Left lung (tissue), 10 donors: ENCODE results near the gene DPYSL5. TPM values are rescaled to one million over a fixed set of nuclear protein-coding genes. Genes with fewer than 3 reads are reported as not detected.
A peak's percentile ranks its signal among the peaks of the same experiment; 100 is the strongest.

Source experiments
- ATAC-seq: fragments of 200-7000 bp; cut with Tn5 transposase; one replicate; pipeline ENCODE4 v1.9.1; 2020; ENCODE audit warnings: moderate library complexity
- DNase-seq, 4 donors: peaks; one replicate each; pipeline ENCODE4 v3.0.0-alpha.2; 2013 to 2020
- H3K27ac ChIP-seq, 2 donors: fragments of 200-600 bp; sonication (generic) in 1 of 2; one replicate each; pipeline versions ENCODE4 v1.5.0 to v1.8.0; 2020 to 2021
- H3K27me3 ChIP-seq, 2 donors: fragments of 200-600 bp; sonication (generic) in 1 of 2; one replicate each; pipeline versions ENCODE4 v1.5.0 to v1.8.0; 2020 to 2021
- H3K36me3 ChIP-seq, 2 donors: fragments of 200-600 bp; sonication (generic) in 1 of 2; one replicate each; pipeline versions ENCODE4 v1.5.0 to v1.8.0; 2020 to 2021
- H3K4me1 ChIP-seq, 2 donors: fragments of 200-600 bp; one replicate each; pipeline ENCODE4 v1.8.0; 2021
- H3K4me3 ChIP-seq, 2 donors: fragments of 200-600 bp; sonication (generic) in 1 of 2; one replicate each; pipeline versions ENCODE4 v1.5.0 to v1.8.0; 2020 to 2021; ENCODE audit warnings: mild to moderate bottlenecking in 1 of 2
- H3K9me3 ChIP-seq, 2 donors: fragments of 200-600 bp; sonication (generic) in 1 of 2; one replicate each; pipeline versions ENCODE4 v1.5.0 to v1.8.0; 2020 to 2021
- CTCF ChIP-seq, 2 donors: fragments of 200-600 bp; sonication (generic) in 1 of 2; IDR thresholded peaks; one replicate each; pipeline versions ENCODE4 v1.5.0 to v1.8.0; 2021; ENCODE audit warnings: antibody characterized with exemption in 2 of 2
- intact Hi-C, 2 donors: fragments of 100-400 bp; cut with DNase I; formaldehyde crosslinking; loops; one replicate each; pipeline versions ENCODE4 v1.11.2 to v1.14.2; 2022
- polyA plus RNA-seq, 6 donors: library from polyadenylated mRNA; unstranded; fragments of 120-200 nt; gene quantifications; one replicate each; pipeline ENCODE4 v1.2.1, GENCODE V29; 2013; ENCODE audit not compliant: insufficient read length in 6 of 6
- total RNA-seq, 2 donors: library from RNA; stranded (reverse); fragmentation: NEBNext Ultra II Directional; extraction: Animal tissue kit (Norgen Biotek cat#: 25700); gene quantifications; one replicate each; pipeline ENCODE4 v1.2.1, GENCODE V29; 2021
- donor health status: DM: no; HTN: yes; CAD: no.
- donor health status: DM: no; HTN: no; CAD: no.

Gene DPYSL5
- total and polyA plus RNA-seq, 8 donors, result 0.07 to 0.37 (median 0.23) TPM; not detected in 2

GRCh38 chr2:26925100-26925791, 77.3 kb downstream of the DPYSL5 start:
- no peak overlapping the region for H3K27ac ChIP-seq
- H3K27me3 ChIP-seq, result peaks cover 0 to 20% of the 10 kb centered on the region in 2 donors
- intact Hi-C loops, result no loop called here
- ATAC-seq, result no peak
- H3K4me3 ChIP-seq, result no peak overlapping the region
- no peaks in the 10 kb centered on the region for H3K4me1 ChIP-seq
- no peak for TF ChIP-seq CTCF (IDR thresholded peaks at IDR 0.05)
- no peaks in the 10 kb centered on the region for H3K36me3 ChIP-seq
- peak in 1 of 4 donors; percentile 16 for DNase-seq
- H3K9me3 ChIP-seq, result no peaks in the 10 kb centered on the region

GRCh38 chr2:26927221-26927620, 79.3 kb downstream of the DPYSL5 start:
- no peak for TF ChIP-seq CTCF (IDR thresholded peaks at IDR 0.05)
- Histone ChIP-seq H3K4me3 (no peak overlapping the region), H3K9me3 (no peaks in the 10 kb centered on the region), H3K36me3 (no peaks in the 10 kb centered on the region), H3K27me3 (peaks cover 0 to 18% of the 10 kb centered on the region in 2 donors), H3K4me1 (no peaks in the 10 kb centered on the region), H3K27ac (no peak overlapping the region)
- ATAC-seq (no peak), DNase-seq (no peak)
- intact Hi-C loops, result no loop called here

- Histone ChIP-seq H3K27me3 (peaks cover 0 to 26% of the 10 kb centered on the region in 2 donors), H3K4me3 (no peak overlapping the region), H3K36me3 (no peaks in the 10 kb centered on the region), H3K27ac (no peak overlapping the region), H3K4me1 (no peaks in the 10 kb centered on the region), H3K9me3 (no peaks in the 10 kb centered on the region)
- ATAC-seq, result no peak
- intact Hi-C loops, result no loop called here
- TF ChIP-seq CTCF (IDR thresholded peaks at IDR 0.05), result no peak
- no peak for DNase-seq
These were observed 85.0 kb downstream of the DPYSL5 start for GRCh38 chr2:26932974-26933373.

GRCh38 chr2:26933431-26934334, 85.8 kb downstream of the DPYSL5 start:
- Histone ChIP-seq H3K27ac (no peak overlapping the region), H3K27me3 (peaks cover 0 to 26% of the 10 kb centered on the region in 2 donors), H3K36me3 (no peaks in the 10 kb centered on the region), H3K4me3 (no peak overlapping the region), H3K9me3 (no peaks in the 10 kb centered on the region), H3K4me1 (no peaks in the 10 kb centered on the region)
- DNase-seq (no peak), ATAC-seq (no peak)
- no peak for TF ChIP-seq CTCF (IDR thresholded peaks at IDR 0.05)
- intact Hi-C loops, result no loop called here

GRCh38 chr2:26934335-26934724, 86.4 kb downstream of the DPYSL5 start:
- H3K9me3 ChIP-seq, result no peaks in the 10 kb centered on the region
- ATAC-seq (no peak), DNase-seq (no peak)
- intact Hi-C loops, result no loop called here
- H3K4me1 ChIP-seq, result no peaks in the 10 kb centered on the region
- H3K27me3 ChIP-seq, result peaks cover 0 to 19% of the 10 kb centered on the region in 2 donors
- H3K27ac ChIP-seq, result no peak overlapping the region
- H3K36me3 ChIP-seq, result no peaks in the 10 kb centered on the region
- H3K4me3 ChIP-seq, result no peak overlapping the region
- no peak for TF ChIP-seq CTCF (IDR thresholded peaks at IDR 0.05)
